K562 (cell line): ENCODE measurements around the gene ARHGAP15. TPM values are rescaled to one million over a fixed set of nuclear protein-coding genes. Genes with fewer than 3 reads are reported as not detected.

Source experiments
- CHD7 ChIP-seq: fragments of 200-600 bp; sonication (generic); IDR thresholded peaks from one replicate; pipeline ENCODE4 v1.6.1; 2012; ENCODE audit warnings: mild to moderate bottlenecking, low read depth, low read length, inconsistent platforms
- MAFG ChIP-seq: fragments of 450-650 bp; conservative IDR thresholded peaks from 2 replicates; pipeline ENCODE4 v1.6.1; 2016; ENCODE audit warnings: missing genetic modification characterization, missing compliant biosample characterization
- SREBF2 ChIP-seq: sonication (generic); formaldehyde crosslinking; IDR thresholded peaks from 2 replicates; pipeline ENCODE4 v1.4.0; 2020; ENCODE audit warnings: mild to moderate bottlenecking, missing genetic modification reagents
- TSHZ1 ChIP-seq: fragments of 250-450 bp; sonication (Bioruptor Pico); IDR thresholded peaks from 2 replicates; pipeline ENCODE4 v1.4.0; 2020; ENCODE audit warnings: mild to moderate bottlenecking, moderate library complexity
- polyA plus RNA-seq, 8 experiments: library from polyadenylated mRNA; depleted of rRNA in 4 of 8; stranded (reverse) in 5 of 8; unstranded in 3 of 8; fragments of >200 nt; fragmentation: Nextera tagmentation in 2 of 8; fragmentation: Illumina TruSeq in 1 of 8; extraction: Ambion mirVana in 2 of 8; extraction: Trizol in 1 of 8; gene quantifications; 2 replicates each; pipeline versions ENCODE4 v1.2.1 to v1.2.3, GENCODE V29; 2011 to 2014; ENCODE audit warnings: inconsistent platforms in 1 of 8, missing spikeins in 1 of 8
- total RNA-seq, 7 experiments: library from RNA; depleted of rRNA in 6 of 7; stranded (reverse); fragments of >200 nt in 6 of 7; fragmentation: Illumina TruSeq in 2 of 7; extraction: Trizol in 2 of 7; gene quantifications; 2 replicates each; pipeline versions ENCODE4 v1.2.1 to v1.2.3, GENCODE V29; 2011 to 2021; ENCODE audit warnings: low replicate concordance in 1 of 7

The ARHGAP15 gene
- total and polyA plus RNA-seq, 9 of the 15 experiments (the other 6 are each of a cell fraction or from before 2014, with no cell fraction given), result 1.5 to 17.9 (median 7.9) TPM

- TF ChIP-seq CHD7, result no peak
- no peak for TF ChIP-seq TSHZ1 (CRISPR knock-in tag)
- no peak for TF ChIP-seq SREBF2 (CRISPR knock-in tag)
- TF ChIP-seq MAFG (tag), result no peak
Observed at GRCh38 chr2:143726151-143726845, 597.1 kb downstream of the ARHGAP15 start (continued).
